OCI-LY3 (cell line): ENCODE data around the gene RNF141.

ENCODE experiments used
- H2AFZ ChIP-seq: fragments of 200-600, 300-600 bp; shearing (Covaris generic); 2 replicates; pipeline ENCODE4 v1.6.0; 2014; ENCODE audit warnings: antibody characterized with exemption, low read depth, low read length
- H3K27ac ChIP-seq: fragments of 200-600, 300-600 bp; sonication (generic); 2 replicates; pipeline ENCODE4 v1.5.1; 2014; ENCODE audit warnings: mild to moderate bottlenecking, low read length, moderate library complexity, mixed read lengths
- H3K27me3 ChIP-seq: fragments of 200-600, 300-600 bp; sonication (generic); 2 replicates; pipeline ENCODE4 v1.6.1; 2014; ENCODE audit warnings: low read depth, low read length, mixed read lengths
- H3K36me3 ChIP-seq: fragments of 200-600, 300-600 bp; sonication (generic); replicated peaks from 2 replicates; pipeline ENCODE3; 2014; ENCODE audit warnings: low read depth, low read length, mixed read lengths
- H3K4me1 ChIP-seq: fragments of 300-600, 200-600 bp; sonication (generic); 2 replicates; pipeline ENCODE4 v1.6.1; 2014; ENCODE audit warnings: low read length, mixed read lengths
- H3K4me2 ChIP-seq: fragments of 200-600, 300-600 bp; sonication (generic); 2 replicates; pipeline ENCODE4 v1.6.1; 2014; ENCODE audit warnings: low read length, mixed read lengths
- H3K4me3 ChIP-seq: fragments of 300-600, 200-600 bp; sonication (generic); 2 replicates; pipeline ENCODE4 v1.5.1; 2014; ENCODE audit warnings: antibody characterized with exemption, mild to moderate bottlenecking, low read length, moderate library complexity
- H3K79me2 ChIP-seq: fragments of 300-600, 200-600 bp; shearing (Covaris generic); 2 replicates; pipeline ENCODE4 v1.6.1; 2014; ENCODE audit warnings: mild to moderate bottlenecking, low read length, mixed read lengths
- H3K9ac ChIP-seq: fragments of 300-600, 200-600 bp; shearing (Covaris generic); 2 replicates; pipeline ENCODE4 v1.6.0; 2014; ENCODE audit warnings: mild to moderate bottlenecking, low read length, moderate library complexity
- H3K9me3 ChIP-seq: fragments of 200-600, 300-600 bp; shearing (Covaris generic); 2 replicates; pipeline ENCODE4 v1.6.1; 2014; ENCODE audit warnings: low read length, mixed read lengths; ENCODE audit not compliant: insufficient read depth
- H4K20me1 ChIP-seq: fragments of 200-600, 300-600 bp; sonication (generic); 2 replicates; pipeline ENCODE4 v1.6.1; 2016; ENCODE audit warnings: low read length, mixed read lengths; ENCODE audit not compliant: insufficient read depth
- EZH2phosphoT487 ChIP-seq: fragments of 200-600 bp; shearing (Covaris generic); IDR thresholded peaks from 2 replicates; pipeline ENCODE4 v1.6.1; 2018; ENCODE audit warnings: antibody characterized with exemption, mixed run types, low read depth
- TF ChIP-seq, protein P1 (sequence below): fragments of 200-600, 300-600 bp; sonication (generic); IDR thresholded peaks from 2 replicates; pipeline ENCODE4 v1.5.1; 2014; ENCODE audit warnings: antibody characterized with exemption, low read length, low read depth

The RNF141 gene

GRCh38 chr11:10566257-10566957 is 25.4 kb upstream of the RNF141 start:
- H3K4me1 ChIP-seq: peaks cover 13% of the 10 kb centered on the region
- H3K36me3 ChIP-seq: no peaks in the 10 kb centered on the region
- H3K27ac ChIP-seq: no peak overlapping the region
- no peaks in the 10 kb centered on the region for H3K79me2 ChIP-seq
- H3K4me3 ChIP-seq: no peak overlapping the region
- H2AFZ ChIP-seq: no peak overlapping the region
- no peak overlapping the region for H3K9ac ChIP-seq
- no peak overlapping the region for H3K4me2 ChIP-seq
- H3K9me3 ChIP-seq: no peaks in the 10 kb centered on the region
- H4K20me1 ChIP-seq: no peaks in the 10 kb centered on the region
- TF ChIP-seq EZH2phosphoT487: no peak
- TF ChIP-seq, protein P1, sequence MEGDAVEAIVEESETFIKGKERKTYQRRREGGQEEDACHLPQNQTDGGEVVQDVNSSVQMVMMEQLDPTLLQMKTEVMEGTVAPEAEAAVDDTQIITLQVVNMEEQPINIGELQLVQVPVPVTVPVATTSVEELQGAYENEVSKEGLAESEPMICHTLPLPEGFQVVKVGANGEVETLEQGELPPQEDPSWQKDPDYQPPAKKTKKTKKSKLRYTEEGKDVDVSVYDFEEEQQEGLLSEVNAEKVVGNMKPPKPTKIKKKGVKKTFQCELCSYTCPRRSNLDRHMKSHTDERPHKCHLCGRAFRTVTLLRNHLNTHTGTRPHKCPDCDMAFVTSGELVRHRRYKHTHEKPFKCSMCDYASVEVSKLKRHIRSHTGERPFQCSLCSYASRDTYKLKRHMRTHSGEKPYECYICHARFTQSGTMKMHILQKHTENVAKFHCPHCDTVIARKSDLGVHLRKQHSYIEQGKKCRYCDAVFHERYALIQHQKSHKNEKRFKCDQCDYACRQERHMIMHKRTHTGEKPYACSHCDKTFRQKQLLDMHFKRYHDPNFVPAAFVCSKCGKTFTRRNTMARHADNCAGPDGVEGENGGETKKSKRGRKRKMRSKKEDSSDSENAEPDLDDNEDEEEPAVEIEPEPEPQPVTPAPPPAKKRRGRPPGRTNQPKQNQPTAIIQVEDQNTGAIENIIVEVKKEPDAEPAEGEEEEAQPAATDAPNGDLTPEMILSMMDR: no peak
- 0 out of 2 replicates have a peak, but pooled peaks cover 4% of the 10 kb centered on the region for H3K27me3 ChIP-seq

DNA sequence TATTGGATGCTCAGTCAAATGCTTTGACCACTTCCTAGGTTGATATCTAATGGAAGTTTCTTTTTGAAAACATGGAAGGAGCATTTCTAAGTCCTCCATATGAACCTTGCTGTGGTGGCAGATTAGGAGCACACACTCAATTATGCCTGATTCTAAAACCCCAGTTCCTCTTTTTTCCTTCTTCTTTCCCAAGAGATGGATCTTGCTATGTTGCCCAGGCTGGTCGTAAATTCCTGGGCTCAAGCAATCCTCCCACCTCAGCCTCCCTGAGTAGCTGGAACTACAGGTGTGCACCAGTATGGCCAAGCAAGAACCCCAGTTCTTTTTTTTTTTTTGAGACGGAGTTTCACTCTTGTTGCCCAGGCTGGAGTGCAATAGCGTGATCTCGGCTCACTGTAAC is 24.5 kb upstream of the RNF141 start:
- H3K27me3 ChIP-seq: 0 out of 2 replicates have a peak, but pooled peaks cover 4% of the 10 kb centered on the region
- H2AFZ ChIP-seq: no peak overlapping the region
- no peak overlapping the region for H3K9ac ChIP-seq
- no peaks in the 10 kb centered on the region for H4K20me1 ChIP-seq
- no peak overlapping the region for H3K27ac ChIP-seq
- TF ChIP-seq EZH2phosphoT487: no peak
- TF ChIP-seq, protein P1: no peak
- no peaks in the 10 kb centered on the region for H3K36me3 ChIP-seq
- H3K4me1 ChIP-seq: peaks cover 16% of the 10 kb centered on the region
- no peaks in the 10 kb centered on the region for H3K79me2 ChIP-seq
- no peaks in the 10 kb centered on the region for H3K9me3 ChIP-seq
- H3K4me3 ChIP-seq: no peak overlapping the region
- 0 out of 2 replicates have a peak overlapping the region, but pooled peaks have one; percentile 13 for H3K4me2 ChIP-seq

DNA sequence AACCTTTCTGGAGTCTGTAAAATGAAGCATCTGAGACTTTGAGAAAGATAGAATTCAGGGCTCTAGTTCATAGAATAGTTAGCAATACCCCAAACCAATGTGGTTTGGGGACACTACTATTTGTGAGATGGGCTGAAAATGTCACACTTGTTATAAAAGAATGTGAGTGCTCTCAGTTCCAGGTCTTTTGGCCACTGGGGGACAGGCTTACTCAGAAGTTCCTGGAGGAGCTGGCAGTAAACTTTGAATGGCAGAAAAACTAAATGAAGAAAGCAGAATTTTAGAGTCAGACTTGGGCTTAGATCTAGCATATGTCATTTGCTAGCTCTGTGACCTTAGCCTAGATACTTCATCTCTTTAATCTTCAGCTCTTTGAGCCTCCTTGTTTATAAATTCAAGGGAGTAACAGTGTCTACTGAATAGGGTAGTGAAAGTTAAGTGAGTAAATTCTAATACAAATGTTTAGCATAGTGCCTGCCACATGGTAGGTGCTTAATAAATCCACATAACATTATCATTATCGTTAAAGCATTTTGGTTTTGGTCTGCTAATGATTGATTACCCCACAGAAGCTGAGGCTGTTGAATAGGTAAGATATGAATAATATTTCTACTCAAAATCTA is 23.8 kb upstream of the RNF141 start:
- H3K27me3 ChIP-seq: 0 out of 2 replicates have a peak, but pooled peaks cover 4% of the 10 kb centered on the region
- no peaks in the 10 kb centered on the region for H3K9me3 ChIP-seq
- peak overlapping the region; percentile 13; the same call in 1 of the 2 replicates for H3K4me2 ChIP-seq
- peaks cover 16% of the 10 kb centered on the region for H3K4me1 ChIP-seq
- H2AFZ ChIP-seq: no peak overlapping the region
- no peaks in the 10 kb centered on the region for H3K36me3 ChIP-seq
- no peak for TF ChIP-seq EZH2phosphoT487
- TF ChIP-seq, protein P1: peak; percentile 45
- no peak overlapping the region for H3K4me3 ChIP-seq
- H4K20me1 ChIP-seq: no peaks in the 10 kb centered on the region
- H3K27ac ChIP-seq: no peak overlapping the region
- no peak overlapping the region for H3K9ac ChIP-seq
- H3K79me2 ChIP-seq: no peaks in the 10 kb centered on the region

DNA sequence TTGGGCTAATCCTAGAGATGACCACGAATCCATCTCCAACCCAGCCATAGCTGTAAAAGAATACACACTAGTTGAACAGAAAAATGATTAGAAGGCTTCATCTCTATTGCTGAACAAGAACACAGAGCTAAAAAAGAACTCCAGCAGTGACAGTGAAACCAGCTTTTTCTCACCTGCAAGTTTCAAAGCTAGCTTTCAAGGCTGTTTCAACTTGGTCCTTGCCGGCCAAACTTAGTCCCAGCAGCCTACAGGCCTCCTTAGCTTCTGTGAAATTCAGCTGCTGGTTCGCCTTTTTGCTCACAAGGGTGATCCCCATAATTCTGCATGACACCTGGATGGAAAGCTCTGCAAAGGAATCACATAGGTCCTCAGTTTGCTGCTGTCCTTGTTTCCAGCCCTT is 23.0 kb upstream of the RNF141 start:
- H3K9ac ChIP-seq: no peak overlapping the region
- H3K27me3 ChIP-seq: 0 out of 2 replicates have a peak, but pooled peaks cover 4% of the 10 kb centered on the region
- no peak overlapping the region for H2AFZ ChIP-seq
- TF ChIP-seq, protein P1: no peak
- no peak for TF ChIP-seq EZH2phosphoT487
- H3K27ac ChIP-seq: no peak overlapping the region
- H3K4me3 ChIP-seq: no peak overlapping the region
- no peak overlapping the region for H3K4me2 ChIP-seq
- H3K4me1 ChIP-seq: peaks cover 16% of the 10 kb centered on the region
- H3K9me3 ChIP-seq: no peaks in the 10 kb centered on the region
- H4K20me1 ChIP-seq: no peaks in the 10 kb centered on the region
- no peaks in the 10 kb centered on the region for H3K36me3 ChIP-seq
- H3K79me2 ChIP-seq: no peaks in the 10 kb centered on the region
